ENCODE results near the gene SPOCK1.

Gene SPOCK1

DNA sequence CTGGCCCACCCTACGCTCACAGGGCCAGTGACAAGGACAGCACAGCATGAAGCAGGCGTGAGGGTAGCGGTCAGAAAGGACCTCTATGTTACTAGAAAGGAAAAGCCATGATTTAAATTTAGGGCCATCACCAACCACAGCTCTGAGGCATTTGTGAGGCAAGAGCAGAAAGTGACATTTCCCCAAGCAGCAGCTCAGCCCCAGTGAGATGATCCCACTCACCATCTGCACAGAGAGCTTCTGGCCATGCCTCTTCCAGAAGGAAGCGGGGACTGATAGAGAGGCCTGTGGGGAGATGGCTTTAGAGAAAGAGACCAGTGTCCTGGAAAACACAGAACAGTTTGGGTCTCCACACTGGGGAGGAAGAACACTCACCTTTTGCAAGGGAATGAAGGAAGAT is 413.9 kb downstream of the SPOCK1 start:
- no peak overlapping the region for H3K27ac ChIP-seq
- TF ChIP-seq, protein P1, sequence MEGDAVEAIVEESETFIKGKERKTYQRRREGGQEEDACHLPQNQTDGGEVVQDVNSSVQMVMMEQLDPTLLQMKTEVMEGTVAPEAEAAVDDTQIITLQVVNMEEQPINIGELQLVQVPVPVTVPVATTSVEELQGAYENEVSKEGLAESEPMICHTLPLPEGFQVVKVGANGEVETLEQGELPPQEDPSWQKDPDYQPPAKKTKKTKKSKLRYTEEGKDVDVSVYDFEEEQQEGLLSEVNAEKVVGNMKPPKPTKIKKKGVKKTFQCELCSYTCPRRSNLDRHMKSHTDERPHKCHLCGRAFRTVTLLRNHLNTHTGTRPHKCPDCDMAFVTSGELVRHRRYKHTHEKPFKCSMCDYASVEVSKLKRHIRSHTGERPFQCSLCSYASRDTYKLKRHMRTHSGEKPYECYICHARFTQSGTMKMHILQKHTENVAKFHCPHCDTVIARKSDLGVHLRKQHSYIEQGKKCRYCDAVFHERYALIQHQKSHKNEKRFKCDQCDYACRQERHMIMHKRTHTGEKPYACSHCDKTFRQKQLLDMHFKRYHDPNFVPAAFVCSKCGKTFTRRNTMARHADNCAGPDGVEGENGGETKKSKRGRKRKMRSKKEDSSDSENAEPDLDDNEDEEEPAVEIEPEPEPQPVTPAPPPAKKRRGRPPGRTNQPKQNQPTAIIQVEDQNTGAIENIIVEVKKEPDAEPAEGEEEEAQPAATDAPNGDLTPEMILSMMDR (IDR thresholded peaks at IDR 0.05; ENCODE audit: low read depth, low read length, missing control alignments), result no peak
- in situ Hi-C loops (cut with HindIII; ENCODE audit: low pct_ligation_motif_present, low sequenced_read_pairs), result no loop called here
- H3K36me3 ChIP-seq (replicated peaks), result no peaks in the 10 kb centered on the region
- no peak overlapping the region for H3K4me3 ChIP-seq (ENCODE audit: low read depth, low read length)
- no peaks in the 10 kb centered on the region for H3K27me3 ChIP-seq (replicated peaks)
- DNase-seq, result no peak

GRCh38 chr5:137084016-137084415 is 415.1 kb downstream of the SPOCK1 start:
- H3K27ac ChIP-seq, result no peak overlapping the region

DNA sequence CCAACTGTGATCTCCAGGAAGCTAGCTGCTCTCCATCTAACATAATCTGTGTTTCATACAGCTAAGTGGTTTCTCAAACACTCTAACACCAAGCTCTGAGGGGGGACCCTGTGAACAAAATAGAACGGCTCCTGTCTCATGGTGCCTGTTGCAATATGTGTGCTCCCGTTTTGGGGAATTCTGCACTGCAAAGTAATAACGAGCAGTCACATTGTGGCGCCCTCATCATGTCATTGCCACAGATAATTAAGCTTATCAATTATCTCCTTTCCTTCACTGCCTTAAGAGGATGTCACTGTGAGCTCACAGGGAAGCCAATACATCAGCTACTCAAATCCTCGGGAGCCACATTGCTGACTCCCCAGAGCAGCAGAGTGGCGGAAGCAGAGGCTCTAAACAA is 416.2 kb downstream of the SPOCK1 start:
- Histone ChIP-seq H3K36me3 (replicated peaks) (no peaks in the 10 kb centered on the region), H3K4me3 (ENCODE audit: low read depth, low read length) (no peak overlapping the region), H3K27ac (no peak overlapping the region), H3K27me3 (replicated peaks) (no peaks in the 10 kb centered on the region)
- TF ChIP-seq, protein P1 (IDR thresholded peaks at IDR 0.05; ENCODE audit: low read depth, low read length, missing control alignments), result no peak
- in situ Hi-C loops (cut with HindIII; ENCODE audit: low pct_ligation_motif_present, low sequenced_read_pairs), result no loop called here
- no peak for DNase-seq

More at GRCh38 chr5:137084016-137084415, 415.1 kb downstream of the SPOCK1 start:
- no peak for DNase-seq
- no peaks in the 10 kb centered on the region for H3K27me3 ChIP-seq (replicated peaks)
- in situ Hi-C loops (cut with HindIII; ENCODE audit: low pct_ligation_motif_present, low sequenced_read_pairs), result no loop called here
- TF ChIP-seq, protein P1 (IDR thresholded peaks at IDR 0.05; ENCODE audit: low read depth, low read length, missing control alignments), result no peak
- H3K36me3 ChIP-seq (replicated peaks), result no peaks in the 10 kb centered on the region
- H3K4me3 ChIP-seq (ENCODE audit: low read depth, low read length), result no peak overlapping the region

- TF ChIP-seq, protein P1 (IDR thresholded peaks at IDR 0.05; ENCODE audit: low read depth, low read length, missing control alignments), result no peak
- Histone ChIP-seq H3K27me3 (replicated peaks) (no peaks in the 10 kb centered on the region), H3K4me3 (ENCODE audit: low read depth, low read length) (no peak overlapping the region), H3K36me3 (replicated peaks) (no peaks in the 10 kb centered on the region), H3K27ac (no peak overlapping the region)
- in situ Hi-C loops (cut with HindIII; ENCODE audit: low pct_ligation_motif_present, low sequenced_read_pairs), result no loop called here
- no peak for DNase-seq
These were observed 420.9 kb downstream of the SPOCK1 start for GRCh38 chr5:137078171-137078665.

DNA sequence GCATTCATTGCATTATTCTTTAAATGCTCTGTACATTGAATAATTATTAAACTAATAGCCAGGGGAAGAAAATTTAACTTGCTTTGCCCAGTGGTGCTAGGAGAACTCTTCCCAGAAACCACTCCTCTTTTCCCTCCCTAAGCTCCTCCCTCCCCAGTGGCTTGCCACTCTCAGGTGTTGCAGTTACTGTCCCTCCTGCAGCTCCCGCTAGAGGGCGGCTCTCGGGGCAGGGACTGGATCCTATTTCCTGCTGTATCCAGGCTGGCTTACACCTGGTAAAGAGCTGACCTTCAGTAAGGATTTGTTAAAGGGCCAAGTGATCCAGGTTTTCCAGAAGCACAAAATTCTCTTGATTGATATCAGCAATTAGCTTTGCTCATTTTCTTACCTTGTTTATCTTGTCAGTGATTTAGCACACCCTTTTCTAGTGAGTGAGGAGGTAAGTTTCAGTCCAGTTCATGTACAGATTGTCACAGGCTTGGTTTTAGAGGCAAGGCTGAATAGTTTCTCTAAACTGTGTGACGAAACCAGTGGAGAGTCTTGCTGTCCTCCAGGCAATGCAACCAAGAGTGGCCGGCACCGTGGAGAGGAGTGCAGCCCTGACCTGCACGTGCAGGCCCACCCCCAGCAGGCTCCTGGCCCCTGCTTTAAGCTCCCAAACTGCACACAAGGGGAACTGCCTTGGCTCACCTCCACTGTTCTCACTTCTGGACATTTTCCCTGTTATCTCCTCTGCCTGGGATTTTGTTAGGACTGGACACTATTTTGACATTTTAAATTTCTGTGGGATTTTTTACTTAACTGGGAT is 423.8 kb downstream of the SPOCK1 start:
- no peak for DNase-seq
- no peak overlapping the region for H3K27ac ChIP-seq

More for the DNA sequence above, 423.8 kb downstream of the SPOCK1 start:
- Histone ChIP-seq H3K27me3 (replicated peaks) (no peaks in the 10 kb centered on the region), H3K36me3 (replicated peaks) (no peaks in the 10 kb centered on the region), H3K4me3 (ENCODE audit: low read depth, low read length) (no peak overlapping the region)
- in situ Hi-C loops (cut with HindIII; ENCODE audit: low pct_ligation_motif_present, low sequenced_read_pairs), result no loop called here
- TF ChIP-seq, protein P1 (IDR thresholded peaks at IDR 0.05; ENCODE audit: low read depth, low read length, missing control alignments), result peak; percentile 76
